GM21367 (cell line): ENCODE measurements around the gene STK33.

Experiments
- ATAC-seq: cut with Tn5 transposase; IDR thresholded peaks from one replicate; pipeline ENCODE4 v1.9.1; 2021; ENCODE audit not compliant: unreplicated experiment

The STK33 gene

DNA sequence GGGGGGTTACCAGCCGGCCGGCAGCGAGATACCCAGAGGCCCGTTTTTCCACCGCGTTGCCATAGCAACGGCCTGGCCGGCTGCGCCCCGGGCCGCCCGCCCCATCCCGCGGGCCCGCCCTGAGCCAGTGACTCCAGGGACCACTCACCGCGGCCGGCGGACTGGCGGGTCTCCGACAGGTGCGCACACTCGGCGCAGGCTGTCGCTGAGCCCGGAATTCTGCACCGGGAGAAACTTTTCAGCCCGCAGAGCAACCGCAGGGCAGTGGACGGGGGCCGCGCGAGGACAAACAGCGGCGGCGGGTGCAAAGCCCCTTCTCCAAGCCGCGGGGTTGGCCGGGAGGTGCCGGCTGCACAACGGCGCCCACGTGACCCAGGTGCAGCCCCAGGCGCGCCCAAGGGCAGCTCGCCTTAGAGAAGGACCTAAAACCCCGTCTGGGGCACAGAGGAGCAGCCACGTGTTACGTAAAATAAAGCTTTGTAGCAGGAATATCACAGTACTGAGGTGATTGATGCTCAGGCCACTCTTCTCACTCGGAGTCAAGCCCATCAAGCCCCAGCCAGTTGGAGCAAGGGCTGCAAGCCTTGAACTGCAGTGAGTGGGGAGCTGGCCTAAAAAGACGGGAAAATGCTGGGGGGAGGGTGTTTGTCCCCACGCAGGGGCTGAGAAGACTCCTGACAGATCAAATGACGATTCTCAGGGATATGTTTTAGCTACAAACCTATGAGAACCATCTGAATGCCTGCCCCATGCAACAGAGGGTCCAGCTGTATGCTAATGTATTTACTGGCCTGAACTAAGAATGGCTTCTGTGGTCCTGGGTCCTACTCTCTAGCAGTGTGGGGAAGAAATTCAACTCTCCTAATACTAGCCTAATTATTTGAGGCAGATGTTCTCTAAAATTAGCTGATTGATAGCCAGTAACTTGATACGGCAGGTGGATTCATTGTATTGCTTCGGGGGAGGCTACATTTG lies at the start of gene STK33:
STK33 (minus strand) TSS at position 294 of the 975 bp plus-strand sequence. CDS start 119,323 bp downstream, outside the sequence.
- ATAC-seq: peak; percentile 88

DNA sequence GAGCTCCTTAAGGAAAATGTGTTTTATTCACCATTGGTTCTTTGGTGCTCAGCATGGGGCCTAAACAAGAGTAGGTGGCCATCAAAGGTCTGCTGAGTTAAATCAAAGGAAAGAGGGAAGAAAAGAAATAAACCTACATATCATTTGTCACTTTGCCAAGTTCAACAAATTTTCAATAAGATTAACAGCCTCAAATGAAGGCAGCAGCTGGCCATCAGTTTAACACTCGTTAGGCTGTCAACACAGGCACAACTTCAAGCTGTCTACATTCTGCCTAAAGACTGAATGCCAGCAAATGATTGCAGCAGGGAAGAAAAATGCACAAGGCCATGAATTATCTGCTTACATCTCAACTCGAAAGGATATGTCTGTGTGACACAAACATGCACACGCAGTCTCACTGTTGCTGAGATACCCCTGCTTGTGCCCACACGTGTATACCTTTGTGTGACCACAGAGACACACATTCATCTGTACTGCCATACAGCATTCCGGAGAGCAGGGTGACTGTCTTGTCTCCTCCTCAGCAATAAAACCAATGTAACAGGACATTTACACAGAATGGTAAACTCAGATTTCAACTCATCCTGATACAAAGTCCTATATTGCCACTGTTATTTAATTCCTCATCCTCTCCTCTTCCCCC lies 48.3 kb upstream of the STK33 start:
- no peak for ATAC-seq

DNA sequence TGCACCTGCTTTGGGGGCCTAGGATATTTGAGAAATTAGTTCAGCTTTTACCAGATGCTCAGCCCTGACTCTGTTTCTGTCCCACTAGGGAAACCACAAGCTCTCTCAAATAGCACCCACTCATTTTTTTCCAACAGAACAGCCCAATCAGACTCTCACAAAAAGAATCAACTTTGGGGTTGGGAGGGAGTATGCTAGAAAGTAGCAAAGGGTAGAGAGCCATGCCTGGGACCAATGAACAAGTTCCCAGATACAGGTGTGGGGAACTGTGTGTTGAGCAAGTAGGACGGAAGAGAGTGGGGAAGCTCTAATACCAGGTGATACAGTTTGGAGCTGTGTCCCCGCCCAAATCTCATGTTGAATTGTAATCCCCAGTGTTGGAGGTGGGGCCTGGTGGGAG lies 47.3 kb upstream of the STK33 start:
- no peak for ATAC-seq

DNA sequence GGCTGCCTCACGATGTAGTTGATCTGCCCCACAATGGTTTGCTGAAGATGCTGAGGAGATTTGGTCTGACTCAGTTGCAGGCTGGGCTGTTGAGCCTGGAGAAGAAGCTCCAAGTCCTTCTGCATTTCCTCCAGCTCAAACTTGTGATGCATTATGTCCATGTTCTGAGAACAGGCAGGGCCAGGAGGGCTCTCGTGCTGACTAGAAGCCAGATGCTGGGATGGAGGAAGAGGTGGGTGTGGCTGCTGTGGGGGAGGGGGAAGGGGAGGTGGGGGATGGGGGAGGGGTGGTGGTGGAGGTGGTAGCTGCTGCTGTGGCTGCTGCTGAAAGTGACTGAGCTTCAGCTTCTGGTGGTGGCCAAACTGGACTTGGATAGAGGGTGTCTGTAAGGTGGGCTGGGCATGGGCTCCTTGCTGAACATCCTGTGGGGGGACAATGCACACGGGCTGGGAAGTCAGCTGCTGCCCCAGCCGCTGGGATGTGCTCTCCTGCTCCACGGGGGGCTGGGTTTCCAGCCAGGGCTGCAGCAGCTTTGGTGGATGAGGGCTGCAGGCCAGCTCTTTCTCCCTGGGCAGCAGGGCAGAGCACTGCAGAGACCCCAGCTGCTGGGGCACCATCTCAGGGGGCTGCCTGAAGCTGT lies 46.4 kb upstream of the STK33 start:
- no peak for ATAC-seq

DNA sequence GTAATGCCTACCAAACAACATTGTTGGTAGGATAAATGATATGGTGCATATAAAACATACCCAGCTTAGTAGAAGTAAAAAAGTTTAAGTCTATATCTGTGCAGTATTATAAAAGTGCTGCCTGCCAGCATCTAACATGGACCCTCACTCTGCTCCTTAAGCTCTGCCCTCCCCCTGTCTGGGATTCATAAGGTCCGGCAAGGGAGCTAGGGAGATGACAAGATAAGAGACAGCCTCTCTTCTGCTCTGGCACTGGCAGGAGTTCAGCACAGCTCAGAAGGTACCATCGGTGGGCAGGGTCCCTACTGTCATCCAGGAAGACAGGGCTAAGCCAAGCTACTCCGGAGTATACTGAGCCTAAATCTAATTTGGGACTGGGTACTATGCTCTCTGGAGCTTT lies 45.6 kb upstream of the STK33 start:
- ATAC-seq: no peak

DNA sequence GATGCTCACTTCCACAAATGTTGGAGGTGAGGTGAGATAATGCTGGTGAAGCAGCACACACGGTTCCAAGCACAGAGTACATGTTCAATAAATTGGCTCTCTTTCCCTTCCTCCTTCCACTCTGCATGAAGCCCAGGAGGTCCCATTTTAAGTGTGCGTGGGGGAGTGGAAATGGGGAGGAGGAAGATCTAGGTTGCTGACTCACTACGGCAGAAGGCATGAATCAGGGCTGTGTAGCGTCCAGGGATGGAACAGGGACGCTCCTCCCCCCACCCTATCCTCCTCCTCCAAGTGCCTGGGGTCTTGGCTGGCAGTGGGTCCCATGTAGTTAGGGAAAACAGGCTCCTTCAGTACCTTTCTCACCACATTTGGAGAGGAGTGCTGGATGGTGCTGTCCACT lies 44.3 kb upstream of the STK33 start:
- no peak for ATAC-seq

- no peak for ATAC-seq
Observed at GRCh38 chr11:8636127-8636526, 42.1 kb upstream of the STK33 start.

DNA sequence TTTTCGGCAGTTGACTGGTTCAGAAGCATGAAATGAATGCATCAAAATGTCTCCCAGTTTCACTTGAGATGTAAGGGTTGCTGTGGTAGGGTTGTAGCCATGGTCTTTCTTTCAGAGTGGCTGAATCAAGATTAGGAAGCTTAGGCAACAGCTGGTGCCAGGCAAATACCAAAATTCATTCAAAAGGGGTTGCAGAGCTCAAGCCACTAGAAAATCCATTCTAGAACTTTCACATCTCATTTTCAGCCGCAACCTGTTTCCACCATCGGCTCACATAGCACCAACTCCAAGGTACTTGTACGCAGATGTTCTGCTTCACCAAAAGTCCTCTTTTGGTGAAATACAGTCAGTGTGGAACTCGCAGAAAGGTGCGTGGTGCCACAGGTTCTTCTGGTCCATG lies 40.5 kb upstream of the STK33 start:
- ATAC-seq: no peak

DNA sequence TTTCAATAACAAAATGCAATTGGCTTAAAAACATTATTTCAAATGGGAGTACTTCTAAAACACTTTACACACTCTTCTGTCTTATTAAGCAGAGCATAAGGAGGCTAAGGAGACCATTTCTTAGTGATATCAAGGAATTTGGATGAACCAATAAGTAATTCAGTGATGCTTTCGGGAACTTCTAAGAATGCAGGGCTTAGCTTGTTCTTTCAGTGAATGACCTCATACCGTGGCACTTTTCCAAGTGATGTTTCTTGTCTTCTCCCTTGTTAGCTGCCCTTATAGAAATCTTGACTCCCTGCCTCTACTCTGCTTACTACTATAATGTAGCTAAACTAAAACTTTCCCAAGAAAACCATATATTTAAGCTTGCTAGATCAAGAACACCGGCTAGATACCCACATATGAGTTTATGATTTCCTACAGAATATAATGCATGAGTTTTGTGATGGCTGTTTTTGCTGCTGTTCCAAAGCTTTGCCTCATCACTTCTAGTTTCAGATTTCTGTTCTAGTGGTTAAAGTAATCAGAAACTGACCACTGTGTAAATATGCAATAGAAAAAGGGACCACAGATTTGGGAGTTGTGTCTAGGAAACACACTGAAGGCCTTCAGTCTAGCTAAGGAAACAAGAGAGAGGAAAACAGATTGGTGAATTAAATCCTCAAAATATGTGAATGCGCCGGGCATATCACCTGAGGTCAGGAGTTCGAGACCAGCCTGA lies 37.5 kb upstream of the STK33 start:
- ATAC-seq: no peak

- ATAC-seq: no peak
Observed at GRCh38 chr11:8624698-8625097, 30.7 kb upstream of the STK33 start.

DNA sequence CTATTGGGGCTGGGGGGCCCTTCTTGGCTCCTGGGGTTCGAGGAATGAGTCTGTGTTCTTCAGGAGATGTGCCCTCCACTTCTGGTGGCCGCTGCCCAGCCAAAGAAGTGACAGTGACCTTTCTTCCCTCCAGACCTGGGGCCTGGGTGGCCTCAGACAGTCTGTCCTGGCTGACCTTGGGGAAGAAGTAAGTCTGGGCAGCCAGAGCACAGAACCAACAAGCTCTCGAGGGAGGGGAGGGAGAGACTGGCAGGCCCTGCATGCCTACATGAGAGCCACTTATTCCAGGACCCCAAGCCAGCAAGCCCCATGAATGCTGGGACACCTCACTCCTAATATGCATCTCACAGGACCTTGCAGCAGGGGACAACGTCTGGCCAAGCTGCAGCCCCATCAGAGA lies 27.1 kb upstream of the STK33 start:
- ATAC-seq: no peak

DNA sequence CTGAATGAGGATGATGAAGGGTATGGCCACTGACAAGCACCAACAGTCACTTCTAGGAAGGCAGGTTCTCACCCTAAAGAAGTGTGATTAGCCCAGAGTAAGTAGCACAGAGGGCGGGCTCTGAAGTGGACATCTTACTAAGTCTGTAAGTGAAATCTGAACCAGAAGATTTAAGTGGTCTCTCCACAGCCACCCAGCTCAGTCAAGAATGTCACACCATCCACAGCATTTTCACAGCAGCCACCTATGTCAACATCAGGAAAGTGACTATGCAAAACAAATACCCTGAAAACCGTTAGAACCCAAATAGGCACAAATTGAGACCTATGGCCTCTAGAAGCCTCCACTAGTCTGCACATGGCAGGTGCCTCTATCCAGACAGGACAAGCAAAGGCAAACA lies 23.0 kb upstream of the STK33 start:
- ATAC-seq: no peak

GRCh38 chr11:8615291-8616032 lies 21.4 kb upstream of the STK33 start:
- ATAC-seq: no peak

DNA sequence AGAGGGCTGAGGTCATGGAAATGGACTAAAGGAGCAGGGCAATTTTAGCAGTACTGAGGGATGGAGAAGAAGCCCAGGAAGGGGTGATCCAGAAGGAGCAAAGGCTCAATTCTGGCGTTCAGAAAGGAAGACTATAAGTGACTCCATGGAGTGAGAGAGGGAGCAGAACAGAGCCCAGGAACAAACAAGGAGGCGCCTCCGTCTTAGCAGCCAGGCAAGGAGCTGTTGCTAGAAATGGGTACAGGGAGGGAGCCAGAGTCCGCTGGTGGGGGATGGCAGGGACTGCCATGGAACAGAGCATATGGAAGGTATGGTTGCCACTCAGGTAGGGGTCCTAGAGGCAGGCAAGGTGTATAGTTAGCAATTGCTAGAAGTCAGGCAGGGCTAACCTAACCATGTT lies 20.5 kb upstream of the STK33 start:
- no peak for ATAC-seq

- no peak for ATAC-seq
Observed at GRCh38 chr11:8613036-8613435, 19.0 kb upstream of the STK33 start.

DNA sequence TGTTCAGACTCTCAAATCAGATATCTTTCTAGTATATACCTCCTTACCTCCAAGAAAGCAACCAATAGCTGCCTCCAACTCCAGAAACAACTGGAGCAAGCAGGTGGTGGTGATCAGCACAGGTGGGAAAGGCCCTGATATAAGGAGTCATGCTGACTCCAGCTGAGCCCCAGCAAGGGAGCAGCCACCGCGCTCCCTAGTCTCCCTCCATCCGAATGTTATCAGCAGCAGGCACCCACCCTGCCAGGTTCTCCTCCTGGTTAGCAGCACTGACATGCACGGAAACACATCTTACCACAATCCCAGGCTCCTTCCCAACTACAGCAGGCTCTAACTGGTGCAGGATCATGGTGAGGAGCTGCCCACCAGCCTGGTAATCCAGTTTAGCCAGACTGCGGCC lies 18.5 kb upstream of the STK33 start:
- ATAC-seq: no peak

- ATAC-seq: no peak
Observed at GRCh38 chr11:8610532-8611116, 16.6 kb upstream of the STK33 start.

GRCh38 chr11:8608652-8609051 lies 14.6 kb upstream of the STK33 start:
- no peak for ATAC-seq

DNA sequence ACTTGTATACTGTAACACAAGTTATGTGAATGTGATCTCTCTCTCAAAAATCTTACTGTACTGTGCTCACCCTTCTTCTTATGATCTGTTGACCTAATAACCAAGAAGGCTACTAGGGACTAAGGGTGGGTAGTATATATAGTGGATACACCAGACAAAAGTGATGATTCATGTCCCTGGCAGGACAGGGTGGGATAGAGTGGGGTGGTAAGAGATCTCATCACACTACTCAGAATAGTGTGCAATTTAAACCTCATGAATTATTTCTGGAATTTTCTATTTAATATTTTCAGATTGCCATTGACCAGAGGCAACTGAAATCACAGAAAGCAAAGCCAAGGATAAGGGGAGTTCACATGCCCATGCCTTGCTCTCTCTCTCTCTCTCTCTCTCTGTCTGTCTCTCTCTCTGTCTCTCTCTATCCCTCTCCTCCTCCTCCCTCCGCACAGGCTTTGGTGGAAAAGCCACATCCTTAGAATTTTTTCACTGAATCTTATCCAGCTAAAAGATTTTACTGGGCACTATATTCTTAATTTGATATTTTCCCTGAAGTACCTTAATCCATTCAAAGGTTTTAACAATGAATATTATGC lies 12.0 kb upstream of the STK33 start:
- no peak for ATAC-seq
